Gastroesophageal sphincter (tissue), 4 donors: ENCODE measurements around the gene TEAD2. TPM values are rescaled to one million over a fixed set of nuclear protein-coding genes. Genes with fewer than 3 reads are reported as not detected.

Source experiments
- ATAC-seq: fragments of 150-250 bp; one replicate; pipeline ENCODE4 v1.9.1; 2016; ENCODE audit warnings: mild to moderate bottlenecking, moderate library complexity
- H3K27ac ChIP-seq, 4 donors: fragments of 200-600 bp; sonication (generic) in 3 of 4; 1 replicate in 3 of 4; 2 replicates in 1 of 4; pipeline ENCODE4 v1.5.1; 2016 to 2019
- H3K27me3 ChIP-seq: fragments of 200-600 bp; sonication (generic); one replicate; pipeline ENCODE4 v1.5.1; 2019
- H3K36me3 ChIP-seq, 2 donors: fragments of 200-600 bp; sonication (generic); one replicate each; pipeline ENCODE4 v1.5.1; 2019; ENCODE audit warnings: control low read depth in 1 of 2
- H3K4me1 ChIP-seq, 3 donors: fragments of 200-600 bp; sonication (generic); 1 replicate in 2 of 3; 2 replicates in 1 of 3; pipeline ENCODE4 v1.5.1; 2016 to 2019; ENCODE audit warnings: control low read depth in 2 of 3
- H3K4me3 ChIP-seq, 2 donors: fragments of 200-600 bp; sonication (generic); one replicate each; pipeline ENCODE4 v1.5.1; 2019; ENCODE audit warnings: mild to moderate bottlenecking in 1 of 2, moderate library complexity in 1 of 2
- H3K9me3 ChIP-seq, 3 donors: fragments of 200-600 bp; sonication (generic); one replicate each; pipeline ENCODE4 v1.5.1; 2017 to 2019; ENCODE audit warnings: control low read depth in 2 of 3
- EP300 ChIP-seq: sonication (generic); formaldehyde crosslinking; IDR thresholded peaks from one replicate; pipeline ENCODE4 v1.6.1; 2017; ENCODE audit warnings: antibody characterized with exemption, mild to moderate bottlenecking
- POLR2A ChIP-seq, 2 donors: fragments of 450-650 bp; IDR thresholded peaks; one replicate each; pipeline ENCODE4 v1.6.1; 2017; ENCODE audit warnings: antibody characterized with exemption in 2 of 2, mild to moderate bottlenecking in 2 of 2, moderate library complexity in 1 of 2
- POLR2AphosphoS5 ChIP-seq: sonication (generic); formaldehyde crosslinking; IDR thresholded peaks from one replicate; pipeline ENCODE4 v1.6.1; 2017; ENCODE audit warnings: antibody characterized with exemption
- WGBS, 2 donors: methylation state at CpG; one replicate each; pipeline ENCODE4 v1.1.5; 2018; ENCODE audit warnings: low coverage in 1 of 2; 5-methylcytosine and 5-hydroxymethylcytosine counted together
- total RNA-seq, 4 donors: library from RNA; depleted of rRNA; stranded (reverse); fragments of >200 nt; gene quantifications; one replicate each; pipeline ENCODE4 v1.1.0, GENCODE V29; 2016
- TF ChIP-seq, protein P1 (sequence below), 4 experiments: fragments of 200-600 bp in 2 of 4; fragments of 450-650 bp in 2 of 4; sonication (generic) in 1 of 4; IDR thresholded peaks; one replicate each; pipeline ENCODE4 v1.5.1; 2017 to 2019; ENCODE audit warnings: antibody characterized with exemption in 4 of 4, mild to moderate bottlenecking in 2 of 4, moderate library complexity in 2 of 4

Gene TEAD2
- total RNA-seq, 4 donors from 2014 or later, result 47.5 to 73.1 (median 51.1) TPM

DNA sequence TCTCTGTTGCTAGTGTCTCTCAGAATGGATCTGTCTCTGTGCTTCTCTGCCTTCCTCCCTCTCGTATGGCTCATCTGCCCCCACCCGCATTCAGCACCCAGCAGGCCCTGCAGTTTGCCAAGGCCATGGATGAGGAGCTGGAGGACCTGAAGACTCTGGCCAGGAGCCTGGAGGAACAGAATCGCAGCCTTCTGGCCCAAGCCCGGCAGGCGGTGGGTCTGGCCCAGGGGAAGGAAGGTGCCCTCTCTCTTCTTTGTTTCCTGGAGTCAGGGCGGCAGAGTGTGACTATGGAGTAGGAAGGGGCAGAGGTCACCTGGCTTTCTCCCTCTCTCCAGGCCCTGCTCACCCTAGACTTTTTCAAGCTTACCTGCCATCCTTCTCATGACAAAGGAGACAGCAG, 36.7 kb upstream of the TEAD2 start:
- WGBS, 2 donors, result 69% methylated on average over 6 of the region's 6 CpGs; no CpG with 5 or more reads in 1 of the 2 donors
- no peak for TF ChIP-seq EP300
- TF ChIP-seq POLR2A (IDR thresholded peaks at IDR 0.05), result no peak
- TF ChIP-seq POLR2AphosphoS5, result no peak
- no peak for ATAC-seq

DNA sequence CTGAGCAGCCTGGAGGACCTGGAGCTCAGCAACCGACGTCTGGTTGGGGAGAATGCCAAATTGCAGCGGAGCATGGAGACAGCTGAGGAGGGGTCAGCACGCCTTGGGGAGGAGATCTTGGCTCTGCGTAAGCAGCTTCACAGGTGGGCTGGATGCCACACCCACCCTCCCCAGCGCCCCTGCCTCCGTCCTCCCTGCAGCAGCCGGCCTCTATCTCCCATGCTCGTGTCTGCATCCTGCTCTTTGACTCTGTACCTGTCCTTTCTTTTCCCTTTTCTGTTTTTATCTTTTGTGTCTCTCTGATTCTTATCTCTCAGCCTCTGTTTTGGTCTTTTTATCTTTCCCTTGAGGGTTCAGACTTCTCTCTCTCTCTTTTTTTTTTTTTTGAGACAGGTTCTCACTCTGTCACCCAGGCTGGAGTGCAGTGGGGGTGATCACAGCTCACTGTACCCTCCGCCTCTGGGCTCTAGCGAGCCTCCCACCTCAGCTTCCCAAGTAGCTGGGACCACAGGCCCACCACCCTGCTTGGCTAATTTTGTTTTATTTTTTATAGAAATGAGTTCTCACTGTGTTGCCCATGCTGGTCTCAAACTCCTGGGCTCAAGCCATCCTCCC, 35.9 kb upstream of the TEAD2 start:
- WGBS, 2 donors, result 58 to 67% methylated on average over 7 of the region's 11 CpGs
- ATAC-seq, result no peak

More for the DNA sequence above, 36.7 kb upstream of the TEAD2 start:
- H3K4me3 ChIP-seq, result no peak overlapping the region
- H3K4me1 ChIP-seq, result no peaks in the 10 kb centered on the region
- no peak overlapping the region for H3K27ac ChIP-seq
- no peaks in the 10 kb centered on the region for H3K36me3 ChIP-seq
- peaks cover 45% of the 10 kb centered on the region for H3K27me3 ChIP-seq
- no peaks in the 10 kb centered on the region for H3K9me3 ChIP-seq

DNA sequence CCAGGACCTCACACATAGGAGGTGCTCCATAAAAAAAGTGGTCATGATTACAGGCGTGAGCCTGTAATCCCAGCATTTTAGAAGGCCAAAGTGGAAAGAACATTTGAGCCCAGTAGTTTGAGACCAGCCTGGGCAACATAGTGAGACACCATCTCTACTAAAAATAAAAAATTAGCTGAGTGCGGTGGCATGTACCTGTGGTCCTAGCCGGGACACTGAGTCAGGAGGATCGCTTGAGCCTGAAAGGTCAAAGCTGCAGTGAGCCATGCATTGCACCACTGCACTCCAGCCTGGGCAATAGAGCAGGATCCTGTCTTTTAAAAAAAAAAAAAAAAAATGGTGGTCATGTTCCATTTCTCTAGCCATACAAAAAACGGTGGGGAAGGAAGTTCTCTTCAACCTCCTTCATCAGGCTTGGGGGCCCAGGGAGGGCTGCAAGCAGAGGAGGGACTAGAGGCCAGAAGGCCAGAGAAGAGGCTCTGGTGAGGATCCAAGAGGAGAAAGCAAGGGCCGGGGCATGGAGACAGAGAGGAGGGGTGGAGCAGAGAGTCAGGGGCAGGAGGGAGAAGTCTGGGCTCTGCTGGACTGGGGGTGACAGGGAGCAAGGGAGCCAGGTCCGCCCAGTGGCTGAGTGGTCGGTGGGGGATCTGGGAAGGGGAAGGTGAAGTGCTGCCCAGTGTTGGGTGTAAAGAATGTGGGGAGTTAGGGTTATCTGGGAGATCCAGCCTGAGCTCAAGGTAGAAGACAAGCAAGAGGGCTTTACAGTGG, 34.7 kb upstream of the TEAD2 start:
- peaks cover 50% of the 10 kb centered on the region for H3K27me3 ChIP-seq
- ATAC-seq, result no peak
- no peak overlapping the region for H3K27ac ChIP-seq
- no peak overlapping the region for H3K4me3 ChIP-seq
- TF ChIP-seq EP300 (no peak), POLR2A (IDR thresholded peaks at IDR 0.05) (no peak), POLR2AphosphoS5 (no peak)
- TF ChIP-seq, protein P1, sequence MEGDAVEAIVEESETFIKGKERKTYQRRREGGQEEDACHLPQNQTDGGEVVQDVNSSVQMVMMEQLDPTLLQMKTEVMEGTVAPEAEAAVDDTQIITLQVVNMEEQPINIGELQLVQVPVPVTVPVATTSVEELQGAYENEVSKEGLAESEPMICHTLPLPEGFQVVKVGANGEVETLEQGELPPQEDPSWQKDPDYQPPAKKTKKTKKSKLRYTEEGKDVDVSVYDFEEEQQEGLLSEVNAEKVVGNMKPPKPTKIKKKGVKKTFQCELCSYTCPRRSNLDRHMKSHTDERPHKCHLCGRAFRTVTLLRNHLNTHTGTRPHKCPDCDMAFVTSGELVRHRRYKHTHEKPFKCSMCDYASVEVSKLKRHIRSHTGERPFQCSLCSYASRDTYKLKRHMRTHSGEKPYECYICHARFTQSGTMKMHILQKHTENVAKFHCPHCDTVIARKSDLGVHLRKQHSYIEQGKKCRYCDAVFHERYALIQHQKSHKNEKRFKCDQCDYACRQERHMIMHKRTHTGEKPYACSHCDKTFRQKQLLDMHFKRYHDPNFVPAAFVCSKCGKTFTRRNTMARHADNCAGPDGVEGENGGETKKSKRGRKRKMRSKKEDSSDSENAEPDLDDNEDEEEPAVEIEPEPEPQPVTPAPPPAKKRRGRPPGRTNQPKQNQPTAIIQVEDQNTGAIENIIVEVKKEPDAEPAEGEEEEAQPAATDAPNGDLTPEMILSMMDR (IDR thresholded peaks at IDR 0.05), result no peak
- WGBS, 2 donors, result 61% methylated on average over 4 of the region's 8 CpGs; no CpG with 5 or more reads in 1 of the 2 donors
- H3K36me3 ChIP-seq, result no peaks in the 10 kb centered on the region
- no peaks in the 10 kb centered on the region for H3K4me1 ChIP-seq
- H3K9me3 ChIP-seq, result no peaks in the 10 kb centered on the region

More for the DNA sequence above, 35.9 kb upstream of the TEAD2 start:
- Histone ChIP-seq H3K4me3 (no peak overlapping the region), H3K27me3 (peaks cover 48% of the 10 kb centered on the region), H3K4me1 (no peaks in the 10 kb centered on the region), H3K27ac (no peak overlapping the region), H3K9me3 (no peaks in the 10 kb centered on the region), H3K36me3 (no peaks in the 10 kb centered on the region)
- no peak for TF ChIP-seq POLR2AphosphoS5

DNA sequence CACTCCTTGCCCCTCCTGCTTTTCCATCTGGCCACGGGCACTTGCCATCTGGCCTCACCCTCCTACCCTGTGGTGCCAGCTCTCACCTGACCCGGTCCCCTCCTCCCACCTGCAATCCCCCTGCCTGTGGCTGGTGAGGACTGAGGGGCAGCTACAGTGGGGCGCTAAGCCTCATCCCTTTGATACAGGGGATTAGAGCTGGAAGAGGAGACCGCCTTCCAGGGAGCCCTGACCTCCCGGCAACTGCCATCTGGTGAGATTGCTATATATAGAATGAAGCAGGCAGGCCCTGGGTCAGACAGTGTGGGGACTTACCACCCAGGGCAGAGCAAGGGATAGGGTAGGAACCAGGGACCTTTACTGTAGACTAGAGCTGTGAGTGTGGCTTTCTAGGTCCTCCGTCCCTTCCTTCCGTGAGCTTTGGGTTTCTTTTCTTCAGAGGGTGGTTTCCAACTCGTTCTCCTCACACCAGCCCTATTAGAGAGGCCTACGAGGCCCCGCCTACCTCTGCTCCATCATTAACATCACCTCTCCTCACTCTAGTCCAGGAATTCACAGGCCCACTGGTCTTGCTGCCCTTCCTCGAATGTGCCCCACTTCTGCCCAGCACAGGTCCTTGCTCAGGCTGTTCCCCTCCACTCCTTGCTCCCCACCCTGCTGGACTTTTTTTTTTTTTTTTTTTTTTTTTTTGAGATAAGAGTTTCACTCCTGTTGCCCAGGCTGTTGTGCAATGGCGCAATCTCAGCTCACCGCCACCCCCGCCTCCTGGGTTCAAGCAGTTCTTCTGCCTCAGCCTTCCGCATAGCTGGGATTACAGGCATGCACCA, 33.6 kb upstream of the TEAD2 start:
- ATAC-seq, result no peak
- H3K9me3 ChIP-seq, result no peaks in the 10 kb centered on the region
- no peak overlapping the region for H3K4me3 ChIP-seq
- TF ChIP-seq EP300 (no peak), POLR2A (IDR thresholded peaks at IDR 0.05) (no peak), POLR2AphosphoS5 (no peak)
- TF ChIP-seq, protein P1 (IDR thresholded peaks at IDR 0.05), result no peak
- 71 to 77% methylated on average over 4 to 13 of the region's 15 CpGs for WGBS, 2 donors
- no peaks in the 10 kb centered on the region for H3K4me1 ChIP-seq
- peaks cover 59% of the 10 kb centered on the region for H3K27me3 ChIP-seq
- H3K36me3 ChIP-seq, result no peaks in the 10 kb centered on the region
- H3K27ac ChIP-seq, result no peak overlapping the region

DNA sequence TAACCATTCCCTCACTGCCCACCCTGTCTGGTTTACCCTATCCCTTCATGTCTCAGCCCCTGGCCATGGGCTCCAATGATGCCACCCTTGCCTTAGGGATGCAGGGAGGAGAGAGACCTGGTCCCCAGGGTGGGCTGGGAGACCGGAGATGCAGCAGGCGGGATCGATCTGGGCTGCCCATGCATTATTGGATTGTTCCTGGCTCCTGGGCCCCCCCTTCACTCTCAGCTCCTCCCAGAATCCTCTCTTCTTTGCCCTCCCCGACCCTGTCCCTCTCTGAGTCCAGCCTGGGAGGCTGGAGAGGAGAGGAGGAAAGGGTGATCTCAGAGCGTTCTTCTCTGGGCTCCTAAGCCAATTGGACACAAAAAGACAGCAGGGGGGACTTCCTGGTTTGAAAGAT, 31.7 kb upstream of the TEAD2 start:
- Histone ChIP-seq H3K27me3 (peaks cover 78% of the 10 kb centered on the region), H3K4me3 (no peak overlapping the region), H3K4me1 (no peaks in the 10 kb centered on the region), H3K36me3 (no peaks in the 10 kb centered on the region), H3K27ac (no peak overlapping the region), H3K9me3 (no peaks in the 10 kb centered on the region)
- 17% methylated on average over 1 of the region's 5 CpGs; no CpG with 5 or more reads in 1 of the 2 donors for WGBS, 2 donors
- TF ChIP-seq EP300, result no peak
- no peak for TF ChIP-seq POLR2AphosphoS5
- no peak for TF ChIP-seq POLR2A (IDR thresholded peaks at IDR 0.05)
- TF ChIP-seq, protein P1 (IDR thresholded peaks at IDR 0.05), result no peak
- no peak for ATAC-seq
